HepG2 (cell line): ENCODE data around the gene SDK2. TPM values are rescaled to one million over a fixed set of nuclear protein-coding genes. Genes with fewer than 3 reads are reported as not detected.

Source experiments
- ATAC-seq: fragments of 200-7000 bp; cut with Tn5 transposase; 3 replicates; pipeline ENCODE4 v1.9.1; 2020; ENCODE audit warnings: mild to moderate bottlenecking, moderate library complexity
- BruUV-seq: library from RNA; stranded (reverse); fragments of 400-500 nt; replicated peaks from 2 replicates; lab custom pipeline; 2021; lab: Mats Ljungman, UMichigan
- CTCF ChIA-PET: fragments of 300-600 bp; formaldehyde crosslinking; extraction: SDS; loops from one replicate; lab custom pipeline; 2021; ENCODE audit warnings: low total read pairs, inconsistent platforms, low intra/inter-chr PET ratio; lab: Yijun Ruan, JAX
- POLR2A ChIA-PET: fragments of 350-600 bp; sonication (Branson Sonifier 250); formaldehyde crosslinking; loops from one replicate; lab custom pipeline; 2020; ENCODE audit warnings: antibody characterized with exemption, inconsistent platforms; lab: Yijun Ruan, JAX
- DNase-seq: peaks from one replicate; pipeline ENCODE4 v3.0.0-alpha.2; 2015; ENCODE audit warnings: low spot score
- FAIRE-seq: peaks from 3 replicates; lab custom pipeline; 2011; peaks lifted over from hg19 to GRCh38; lab: Jason Lieb, UNC
- H2AFZ ChIP-seq: one replicate; pipeline ENCODE4 v1.6.1; 2011; ENCODE audit warnings: low read length, inconsistent platforms
- H3K27ac ChIP-seq: fragments of 300-600 bp; 3 replicates; pipeline ENCODE4 v1.8.0; 2011; ENCODE audit warnings: mixed run types, mild to moderate bottlenecking, mixed read lengths, low read length, inconsistent platforms; ENCODE audit not compliant: insufficient read depth; ENCODE audit errors: extremely low read length
- H3K27me3 ChIP-seq, 2 experiments: fragments of 200-600 bp in 1 of 2; 2 replicates in 1 of 2; 3 replicates in 1 of 2; pipeline versions ENCODE4 v1.6.0 to v1.8.0; 2011; ENCODE audit warnings: low read length in 2 of 2, mild to moderate bottlenecking in 2 of 2, moderate library complexity in 2 of 2, inconsistent platforms in 1 of 2; ENCODE audit not compliant: insufficient read depth in 2 of 2, control insufficient read depth in 1 of 2
- H3K36me3 ChIP-seq, 2 experiments: fragments of 200-600 bp in 1 of 2; replicated peaks in 1 of 2; 2 replicates in 1 of 2; 3 replicates in 1 of 2; pipeline versions ENCODE4 v1.5.1 to v1.8.0; 2011; ENCODE audit warnings: low read length in 2 of 2, inconsistent platforms in 1 of 2; ENCODE audit not compliant: insufficient read depth in 2 of 2, control insufficient read depth in 1 of 2
- H3K4me1 ChIP-seq: 2 replicates; pipeline ENCODE4 v1.5.1; 2012; ENCODE audit warnings: low read length, inconsistent platforms; ENCODE audit not compliant: insufficient read depth
- H3K4me2 ChIP-seq: 2 replicates; pipeline ENCODE4 v1.6.0; 2011; ENCODE audit warnings: low read depth, low read length, inconsistent platforms
- H3K4me3 ChIP-seq, 3 experiments: fragments of 200-600 bp in 1 of 3; sonication (generic), shearing (Covaris generic) in 1 of 3; replicated peaks in 1 of 3; 2 replicates each; pipeline ENCODE4 v1.5.1; 2011 to 2016; ENCODE audit warnings: low read length in 3 of 3, inconsistent platforms in 2 of 3, low read depth in 2 of 3, mild to moderate bottlenecking in 2 of 3, control low read depth in 1 of 3, mixed read lengths in 1 of 3; ENCODE audit not compliant: insufficient read depth in 1 of 3
- H3K79me2 ChIP-seq: one replicate; pipeline ENCODE4 v1.6.1; 2011; ENCODE audit warnings: low read length, inconsistent platforms; ENCODE audit not compliant: insufficient read depth
- H3K9ac ChIP-seq: 2 replicates; pipeline ENCODE4 v1.6.0; 2011; ENCODE audit warnings: mild to moderate bottlenecking, low read depth, low read length, inconsistent platforms; ENCODE audit not compliant: insufficient read depth
- H3K9me3 ChIP-seq: 2 replicates; pipeline ENCODE4 v1.5.1; 2012; ENCODE audit warnings: mild to moderate bottlenecking, low read length
- H4K20me1 ChIP-seq: 2 replicates; pipeline ENCODE4 v1.6.0; 2011; ENCODE audit warnings: inconsistent platforms, mild to moderate bottlenecking, low read length, moderate library complexity; ENCODE audit not compliant: insufficient read depth
- AFF4 ChIP-seq: sonication (generic); formaldehyde crosslinking; IDR thresholded peaks from 2 replicates; pipeline ENCODE4 v1.4.0; 2020; ENCODE audit warnings: missing genetic modification reagents
- DR1 ChIP-seq: sonication (generic); formaldehyde crosslinking; IDR thresholded peaks from 2 replicates; pipeline ENCODE4 v1.8.0; 2021; ENCODE audit warnings: mild to moderate bottlenecking, missing genetic modification reagents, inconsistent platforms
- KMT2B ChIP-seq: IDR thresholded peaks from 2 replicates; pipeline ENCODE4 v1.6.1; 2016; ENCODE audit warnings: missing genetic modification reagents, missing compliant biosample characterization
- LBX2 ChIP-seq: sonication (generic); formaldehyde crosslinking; IDR thresholded peaks from 2 replicates; pipeline ENCODE4 v1.5.0; 2020; ENCODE audit warnings: missing genetic modification reagents, mild to moderate bottlenecking, borderline replicate concordance
- MAFK ChIP-seq, 2 experiments: IDR thresholded peaks in 1 of 2; conservative IDR thresholded peaks in 1 of 2; 2 replicates each; pipeline ENCODE4 v1.6.1; 2011; ENCODE audit warnings: improper control_type of control experiment in 2 of 2, low read length in 2 of 2
- MAX ChIP-seq: IDR thresholded peaks from 2 replicates; pipeline ENCODE4 v1.6.1; 2012; ENCODE audit warnings: inconsistent platforms
- MNT ChIP-seq: fragments of 450-650 bp; IDR thresholded peaks from 2 replicates; pipeline ENCODE4 v1.6.1; 2016
- RFX1 ChIP-seq: fragments of 450-650 bp; IDR thresholded peaks from 2 replicates; pipeline ENCODE4 v1.6.1; 2017
- ZNF33B ChIP-seq: sonication (generic); formaldehyde crosslinking; IDR thresholded peaks from 2 replicates; pipeline ENCODE4 v1.5.1; 2020; ENCODE audit warnings: mild to moderate bottlenecking, missing genetic modification reagents
- ZNF772 ChIP-seq: sonication (generic); formaldehyde crosslinking; IDR thresholded peaks from 2 replicates; pipeline ENCODE4 v1.5.0; 2020; ENCODE audit warnings: mild to moderate bottlenecking, missing genetic modification reagents
- WGBS: methylation state at CpG from one replicate; pipeline ENCODE4 v1.1.6; 2017; ENCODE audit warnings: low lambda C conversion rate; 5-methylcytosine and 5-hydroxymethylcytosine counted together
- in situ Hi-C: cut with HindIII; loops from 2 replicates; pipeline ENCODE4 v1.10.0; 2017; ENCODE audit warnings: low pct_unique_long_range_greater_than_20kb; ENCODE audit not compliant: extremely low pct_ligation_motif_present
- intact Hi-C: fragments of 100-400 bp; cut with micrococcal nuclease; formaldehyde crosslinking; loops from one replicate; pipeline ENCODE4 v1.10.0; 2022; ENCODE audit not compliant: unreplicated experiment
- polyA plus RNA-seq, 8 experiments: library from polyadenylated mRNA; depleted of rRNA in 3 of 8; stranded (reverse) in 7 of 8; unstranded in 1 of 8; fragments of >200 nt; fragmentation: Illumina TruSeq in 4 of 8; extraction: Trizol in 4 of 8; gene quantifications; 2 replicates each; pipeline versions ENCODE4 v1.2.1 to v1.2.3, GENCODE V29; 2011 to 2016; ENCODE audit warnings: low read depth in 4 of 8, missing spikeins in 1 of 8, mixed read lengths in 1 of 8; ENCODE audit not compliant: insufficient read depth in 1 of 8
- total RNA-seq, 5 experiments: library from RNA; depleted of rRNA; stranded (reverse); fragments of >200 nt; fragmentation: Illumina TruSeq; extraction: Trizol; gene quantifications; 2 replicates each; pipeline ENCODE4 v1.2.3, GENCODE V29; 2016; ENCODE audit warnings: low read depth in 1 of 5

Gene SDK2
- total and polyA plus RNA-seq, 2 of the 13 experiments (the other 11 are each of a cell fraction or from before 2014, with no cell fraction given): not detected

GRCh38 chr17:73394512-73395450 lies 249.5 kb downstream of the SDK2 start:
- 29% methylated on average over 23 of the region's 25 CpGs for WGBS
- Histone ChIP-seq H3K9me3 (no peaks in the 10 kb centered on the region), H3K79me2 (no peaks in the 10 kb centered on the region), H3K4me3 (no peak overlapping the region), H3K9ac (no peak overlapping the region), H3K4me1 (0 out of 2 replicates have a peak, but pooled peaks cover 8% of the 10 kb centered on the region), H3K4me2 (no peak overlapping the region), H3K36me3 (no peaks in the 10 kb centered on the region), H4K20me1 (no peaks in the 10 kb centered on the region; the same call in 1 of the 2 replicates), H3K27ac (no peak overlapping the region), H3K27me3 (peaks cover 32 to 87% of the 10 kb centered on the region in 2 experiments), H2AFZ (no peak overlapping the region)
- no peak for FAIRE-seq
- no peak for DNase-seq
- ATAC-seq: no peak; the same call in 2 of the 3 replicates
- intact Hi-C loops: no loop called here
- POLR2A ChIA-PET: no interaction called here
- in situ Hi-C loops: loop anchor here (25.0 kb wide), 1 partner anchor 432 kb away; no protein-coding TSS in a partner anchor
- BruUV-seq: no TSS peak
- CTCF ChIA-PET: no interaction called here
- no peak for TF ChIP-seq KMT2B
- no peak for TF ChIP-seq DR1 (CRISPR knock-in tag)
- TF ChIP-seq MNT: 0 out of 2 replicates have a peak, but pooled peaks have one; percentile 32
- TF ChIP-seq ZNF772 (CRISPR knock-in tag): no peak
- TF ChIP-seq LBX2 (CRISPR knock-in tag): no peak
- TF ChIP-seq MAX: 0 out of 2 replicates have a peak, but pooled peaks have one; percentile 16
- TF ChIP-seq MAFK (conservative IDR thresholded peaks at IDR 0.05 in 1 of 2, IDR thresholded peaks at IDR 0.05 in 1 of 2; ENCODE audit: low read length in 2 of 2): 0 out of 4 replicates have a peak, but pooled peaks of 1 of the 2 experiments have one; percentile 5
- no peak for TF ChIP-seq RFX1
- TF ChIP-seq AFF4: no peak
- TF ChIP-seq ZNF33B: no peak
